ENCODE data around the gene TANGO6. TPM values are rescaled to one million over a fixed set of nuclear protein-coding genes. Genes with fewer than 3 reads are reported as not detected.

Gene TANGO6
- total RNA-seq, 2 experiments from 2014 or later: 21.4 to 23.6 TPM

Other genes with a start within 250 kb of the TANGO6 start
- gene CDH3, start 198.2 kb upstream of the TANGO6 start, total RNA-seq: not detected
- gene CDH1, start 106.2 kb upstream of the TANGO6 start, total RNA-seq: not detected

Data from activated CD8-positive, alpha-beta T cell treated with anti-CD3 and anti-CD28 coated beads, Interleukin-2, amount 10 ng/mL, durations not matched to agents 7 days and 5 days (primary cell).